ENCODE measurements around the gene LGALS1. TPM values are rescaled to one million over a fixed set of nuclear protein-coding genes. Genes with fewer than 3 reads are reported as not detected.

LGALS1 gene
- total RNA-seq, 1 experiment from 2014 or later = 32.8 TPM

DNA sequence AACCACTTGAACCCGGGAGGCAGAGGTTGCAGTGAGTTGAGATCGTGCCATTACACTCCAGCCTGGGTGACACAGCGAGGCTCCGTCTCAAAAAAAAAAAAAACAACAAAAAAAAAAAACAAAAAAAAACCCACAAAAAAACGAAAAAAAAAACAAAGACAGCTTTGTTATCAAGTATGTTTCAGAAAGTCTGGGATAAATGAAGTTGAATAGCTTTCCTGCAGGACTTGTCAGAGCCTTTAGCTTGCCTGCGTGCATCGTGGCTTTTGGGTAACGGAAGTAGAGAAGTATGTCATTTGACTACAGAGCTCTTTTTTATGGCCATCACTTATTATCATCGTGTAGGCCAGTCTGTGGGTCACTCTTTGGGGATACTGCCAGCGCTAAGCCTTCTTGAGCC lies 36.1 kb downstream of the LGALS1 start:
- Histone ChIP-seq H3K4me2 (ENCODE audit: insufficient read depth, insufficient read length, low read length) (no peak overlapping the region), H3K14ac (ENCODE audit: insufficient read depth, low read length) (no peak overlapping the region), H3K4me1 (ENCODE audit: insufficient read depth, low read length) (no peaks in the 10 kb centered on the region), H2BK20ac (ENCODE audit: low read depth, low read length, poor library complexity, severe bottlenecking) (no peak overlapping the region), H2AFZ (ENCODE audit: low read length) (no peak overlapping the region), H3K4ac (ENCODE audit: low read depth, low read length) (no peak overlapping the region), H4K91ac (ENCODE audit: insufficient read length, low read depth, low read length) (no peak overlapping the region), H3K23me2 (ENCODE audit: insufficient read length, low read depth, low read length, poor library complexity, severe bottlenecking) (no peaks in the 10 kb centered on the region), H3K18ac (ENCODE audit: insufficient read length, low read depth, low read length) (no peak overlapping the region), H2BK5ac (ENCODE audit: insufficient read length, low read length) (no peak overlapping the region), H2AK5ac (ENCODE audit: insufficient read length, low read length) (no peak overlapping the region), H3K9ac (ENCODE audit: extremely low read depth, insufficient read length, low read length) (no peak overlapping the region), H3T11ph (ENCODE audit: low read length) (no peak overlapping the region), H3K27ac (ENCODE audit: insufficient read length, low read depth, low read length) (no peak overlapping the region), H3K56ac (ENCODE audit: insufficient read length, low read depth, low read length) (no peak overlapping the region), H2BK12ac (ENCODE audit: insufficient read length, low read depth, low read length) (no peak overlapping the region), H3K79me1 (ENCODE audit: insufficient read depth, low read depth, low read length, poor library complexity, severe bottlenecking) (no peaks in the 10 kb centered on the region), H3K23ac (ENCODE audit: insufficient read length, low read depth, low read length) (no peak overlapping the region), H3K27me3 (ENCODE audit: insufficient read depth, low read length) (no peaks in the 10 kb centered on the region), H3K9me3 (ENCODE audit: control insufficient read depth, low read depth, low read length) (no peaks in the 10 kb centered on the region), H4K8ac (replicated peaks; ENCODE audit: insufficient read length, low read depth, low read length) (no peak overlapping the region), H4K20me1 (ENCODE audit: control insufficient read depth, insufficient read depth, insufficient read length) (no peaks in the 10 kb centered on the region), H2BK120ac (ENCODE audit: low read depth, low read length, poor library complexity, severe bottlenecking) (no peak overlapping the region), H4K5ac (ENCODE audit: insufficient read length, low read depth, low read length) (no peak overlapping the region), H3K79me2 (ENCODE audit: insufficient read depth, low read length) (no peaks in the 10 kb centered on the region), H2BK15ac (ENCODE audit: low read depth, low read length) (no peak overlapping the region)
- no peak overlapping the region; a peak in 1 of 7 replicates for H3K27ac Mint-ChIP-seq
- peaks cover 27 to 65% (median 60%) of the 10 kb centered on the region in 3 experiments for H3K36me3 Mint-ChIP-seq (ENCODE audit: insufficient read depth in 1 of 3, low read depth in 3 of 3)
- TF ChIP-seq, protein P1, sequence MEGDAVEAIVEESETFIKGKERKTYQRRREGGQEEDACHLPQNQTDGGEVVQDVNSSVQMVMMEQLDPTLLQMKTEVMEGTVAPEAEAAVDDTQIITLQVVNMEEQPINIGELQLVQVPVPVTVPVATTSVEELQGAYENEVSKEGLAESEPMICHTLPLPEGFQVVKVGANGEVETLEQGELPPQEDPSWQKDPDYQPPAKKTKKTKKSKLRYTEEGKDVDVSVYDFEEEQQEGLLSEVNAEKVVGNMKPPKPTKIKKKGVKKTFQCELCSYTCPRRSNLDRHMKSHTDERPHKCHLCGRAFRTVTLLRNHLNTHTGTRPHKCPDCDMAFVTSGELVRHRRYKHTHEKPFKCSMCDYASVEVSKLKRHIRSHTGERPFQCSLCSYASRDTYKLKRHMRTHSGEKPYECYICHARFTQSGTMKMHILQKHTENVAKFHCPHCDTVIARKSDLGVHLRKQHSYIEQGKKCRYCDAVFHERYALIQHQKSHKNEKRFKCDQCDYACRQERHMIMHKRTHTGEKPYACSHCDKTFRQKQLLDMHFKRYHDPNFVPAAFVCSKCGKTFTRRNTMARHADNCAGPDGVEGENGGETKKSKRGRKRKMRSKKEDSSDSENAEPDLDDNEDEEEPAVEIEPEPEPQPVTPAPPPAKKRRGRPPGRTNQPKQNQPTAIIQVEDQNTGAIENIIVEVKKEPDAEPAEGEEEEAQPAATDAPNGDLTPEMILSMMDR (conservative IDR thresholded peaks at IDR 0.05) = no peak
- H3K27me3 Mint-ChIP-seq (ENCODE audit: low read depth) = no peaks in the 10 kb centered on the region
- no peak for DNase-seq
- peaks cover 0 to 4% of the 10 kb centered on the region in 2 experiments; a peak in 2 of 4 replicates for H3K4me1 Mint-ChIP-seq
- H3K4me3 Mint-ChIP-seq = no peak overlapping the region
- no CpG with 5 or more reads among the region's 10 CpGs for WGBS (ENCODE audit: extremely low coverage, insufficient read length, low lambda C conversion rate)
- H3K9me3 Mint-ChIP-seq = no peaks in the 10 kb centered on the region
